SK-N-SH treated with all-trans-retinoic acid at 6 μM for 48 hours (cell line): ENCODE results near the gene MC1R.

Source experiments
- ARNTL ChIP-seq: fragments of 450-650 bp; formaldehyde crosslinking; IDR thresholded peaks from 2 replicates; pipeline ENCODE4 v1.5.0; 2020; ENCODE audit warnings: low read depth, mild to moderate bottlenecking, moderate library complexity, borderline replicate concordance
- CREB5 ChIP-seq: fragments of 250-450 bp; sonication (Bioruptor Pico); IDR thresholded peaks from 2 replicates; pipeline ENCODE4 v1.5.1; 2020; ENCODE audit warnings: low read depth, mild to moderate bottlenecking, moderate library complexity
- CSDC2 ChIP-seq: fragments of 250-450 bp; sonication (Bioruptor Pico); IDR thresholded peaks from 2 replicates; pipeline ENCODE4 v1.5.0; 2020; ENCODE audit warnings: mild to moderate bottlenecking, moderate library complexity
- ISL1 ChIP-seq: fragments of 250-450 bp; sonication (Bioruptor Pico); IDR thresholded peaks from 2 replicates; pipeline ENCODE4 v2.1.2; 2022; ENCODE audit warnings: mild to moderate bottlenecking, moderate library complexity
- PATZ1 ChIP-seq: fragments of 250-450 bp; sonication (Bioruptor Pico); IDR thresholded peaks from 2 replicates; pipeline ENCODE4 v1.8.0; 2020; ENCODE audit warnings: mild to moderate bottlenecking, moderate library complexity, borderline replicate concordance
- POU6F1 ChIP-seq: fragments of 250-450 bp; sonication (Bioruptor Pico); IDR thresholded peaks from 2 replicates; pipeline ENCODE4 v1.8.0; 2021; ENCODE audit warnings: low read depth, mild to moderate bottlenecking, moderate library complexity, borderline replicate concordance
- PPARA ChIP-seq: fragments of 250-450 bp; sonication (Bioruptor Pico); IDR thresholded peaks from 2 replicates; pipeline ENCODE4 v1.5.0; 2020; ENCODE audit warnings: mild to moderate bottlenecking, borderline replicate concordance
- SNAI2 ChIP-seq: fragments of 250-450 bp; sonication (Bioruptor Pico); IDR thresholded peaks from 2 replicates; pipeline ENCODE4 v1.5.0; 2020; ENCODE audit warnings: mild to moderate bottlenecking, moderate library complexity
- TCF4 ChIP-seq: fragments of 250-450 bp; sonication (Bioruptor Pico); IDR thresholded peaks from 2 replicates; pipeline ENCODE4 v1.8.0; 2021; ENCODE audit warnings: mild to moderate bottlenecking, moderate library complexity, borderline replicate concordance
- ZC3H10 ChIP-seq: fragments of 250-450 bp; sonication (Bioruptor Pico); IDR thresholded peaks from 2 replicates; pipeline ENCODE4 v1.5.1; 2021; ENCODE audit warnings: mild to moderate bottlenecking, moderate library complexity
- ZFP3 ChIP-seq: fragments of 250-450 bp; sonication (Bioruptor Pico); IDR thresholded peaks from 2 replicates; pipeline ENCODE4 v1.5.0; 2020; ENCODE audit warnings: mild to moderate bottlenecking, moderate library complexity
- ZFP30 ChIP-seq: fragments of 450-650 bp; formaldehyde crosslinking; IDR thresholded peaks from 2 replicates; pipeline ENCODE4 v1.5.0; 2022; ENCODE audit warnings: mild to moderate bottlenecking, moderate library complexity
- ZNF70 ChIP-seq: fragments of 450-650 bp; formaldehyde crosslinking; IDR thresholded peaks from 2 replicates; pipeline ENCODE4 v1.5.0; 2020; ENCODE audit warnings: mild to moderate bottlenecking, moderate library complexity

GRCh38 chr16:89958596-89958995 lies 39.9 kb downstream of the MC1R start:
- TF ChIP-seq CREB5 (CRISPR knock-in tag) (no peak), POU6F1 (no peak), SNAI2 (CRISPR knock-in tag) (no peak), PATZ1 (CRISPR knock-in tag) (no peak), ARNTL (CRISPR knock-in tag) (no peak), ZFP3 (CRISPR knock-in tag) (no peak), PPARA (CRISPR knock-in tag) (no peak), ZNF70 (CRISPR knock-in tag) (no peak), TCF4 (CRISPR knock-in tag) (no peak), CSDC2 (no peak), ZFP30 (CRISPR knock-in tag) (no peak), ZC3H10 (CRISPR knock-in tag) (no peak), ISL1 (CRISPR knock-in tag) (no peak)
